C4-2B (cell line): ENCODE measurements around the gene NFATC3.

Source experiments
- ZFX ChIP-seq: fragments of 450-650 bp; IDR thresholded peaks from 2 replicates; pipeline ENCODE4 v1.6.1; 2017
- TF ChIP-seq, protein P1 (sequence below): fragments of 450-650 bp; conservative IDR thresholded peaks from 2 replicates; pipeline ENCODE4 v1.5.1; 2017; ENCODE audit warnings: mild to moderate bottlenecking

DNA sequence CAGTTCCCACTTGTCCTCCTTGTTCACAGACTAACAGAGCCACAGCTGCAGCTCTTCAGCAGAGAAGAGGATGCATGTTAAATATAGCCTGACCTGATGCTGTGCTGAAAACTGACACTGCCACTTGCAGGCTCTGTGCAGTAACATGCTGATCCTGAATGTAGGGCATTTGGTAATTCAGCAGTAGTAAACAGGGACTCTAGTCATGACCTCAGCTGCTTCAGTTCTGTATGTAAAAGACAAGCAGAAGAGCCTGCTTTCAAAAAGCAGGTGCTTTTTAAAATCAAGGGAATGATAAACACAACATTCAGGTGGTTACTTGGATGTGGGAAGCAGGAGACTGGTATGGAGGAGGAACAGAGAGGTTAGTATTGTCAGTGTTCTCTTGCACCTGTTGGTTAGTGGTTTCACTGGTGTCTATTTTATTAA lies 116.9 kb downstream of the NFATC3 start:
- TF ChIP-seq, protein P1, sequence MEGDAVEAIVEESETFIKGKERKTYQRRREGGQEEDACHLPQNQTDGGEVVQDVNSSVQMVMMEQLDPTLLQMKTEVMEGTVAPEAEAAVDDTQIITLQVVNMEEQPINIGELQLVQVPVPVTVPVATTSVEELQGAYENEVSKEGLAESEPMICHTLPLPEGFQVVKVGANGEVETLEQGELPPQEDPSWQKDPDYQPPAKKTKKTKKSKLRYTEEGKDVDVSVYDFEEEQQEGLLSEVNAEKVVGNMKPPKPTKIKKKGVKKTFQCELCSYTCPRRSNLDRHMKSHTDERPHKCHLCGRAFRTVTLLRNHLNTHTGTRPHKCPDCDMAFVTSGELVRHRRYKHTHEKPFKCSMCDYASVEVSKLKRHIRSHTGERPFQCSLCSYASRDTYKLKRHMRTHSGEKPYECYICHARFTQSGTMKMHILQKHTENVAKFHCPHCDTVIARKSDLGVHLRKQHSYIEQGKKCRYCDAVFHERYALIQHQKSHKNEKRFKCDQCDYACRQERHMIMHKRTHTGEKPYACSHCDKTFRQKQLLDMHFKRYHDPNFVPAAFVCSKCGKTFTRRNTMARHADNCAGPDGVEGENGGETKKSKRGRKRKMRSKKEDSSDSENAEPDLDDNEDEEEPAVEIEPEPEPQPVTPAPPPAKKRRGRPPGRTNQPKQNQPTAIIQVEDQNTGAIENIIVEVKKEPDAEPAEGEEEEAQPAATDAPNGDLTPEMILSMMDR, result no peak
- no peak for TF ChIP-seq ZFX
